Astrocyte of the cerebellum (primary cell): ENCODE results near the gene TRMT61B.

ENCODE experiments used
- DNase-seq: peaks from one replicate; pipeline ENCODE4 v3.0.0-alpha.2; 2011; ENCODE audit warnings: low read depth
- H3K4me3 ChIP-seq: 2 replicates; pipeline ENCODE4 v1.5.1; 2011; ENCODE audit warnings: mild to moderate bottlenecking, low read depth, low read length, moderate library complexity
- in situ Hi-C: cut with HindIII; loops from 2 replicates; pipeline ENCODE4 v1.10.0; 2017; ENCODE audit warnings: low sequenced_read_pairs
- TF ChIP-seq, protein P1 (sequence below): IDR thresholded peaks from 2 replicates; pipeline ENCODE4 v1.5.1; 2012; ENCODE audit warnings: low read length, low read depth, moderate library complexity, mild to moderate bottlenecking; ENCODE audit errors: missing control alignments

Gene TRMT61B

DNA sequence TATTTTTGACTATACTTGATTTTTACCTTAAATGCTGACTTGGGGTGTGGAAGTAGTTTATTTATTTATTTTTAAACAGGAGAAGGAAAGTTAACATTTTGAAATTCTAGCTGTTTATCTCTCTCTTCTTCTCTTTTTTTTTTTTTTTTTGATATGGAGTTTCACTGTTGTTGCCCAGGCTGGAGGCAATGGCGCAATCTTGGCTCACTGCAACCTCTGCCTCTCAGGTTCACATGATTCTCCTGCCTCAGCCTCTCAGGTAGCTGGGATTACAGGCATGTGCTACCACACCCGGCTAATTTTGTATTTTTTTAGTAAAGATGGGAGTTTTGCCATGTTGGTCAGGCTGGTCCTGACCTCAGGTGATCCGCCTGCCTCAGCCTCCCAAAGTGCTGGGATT lies 35.4 kb upstream of the TRMT61B start:
- in situ Hi-C loops, result no loop called here
- no peak for DNase-seq
- no peak overlapping the region for H3K4me3 ChIP-seq
- TF ChIP-seq, protein P1, sequence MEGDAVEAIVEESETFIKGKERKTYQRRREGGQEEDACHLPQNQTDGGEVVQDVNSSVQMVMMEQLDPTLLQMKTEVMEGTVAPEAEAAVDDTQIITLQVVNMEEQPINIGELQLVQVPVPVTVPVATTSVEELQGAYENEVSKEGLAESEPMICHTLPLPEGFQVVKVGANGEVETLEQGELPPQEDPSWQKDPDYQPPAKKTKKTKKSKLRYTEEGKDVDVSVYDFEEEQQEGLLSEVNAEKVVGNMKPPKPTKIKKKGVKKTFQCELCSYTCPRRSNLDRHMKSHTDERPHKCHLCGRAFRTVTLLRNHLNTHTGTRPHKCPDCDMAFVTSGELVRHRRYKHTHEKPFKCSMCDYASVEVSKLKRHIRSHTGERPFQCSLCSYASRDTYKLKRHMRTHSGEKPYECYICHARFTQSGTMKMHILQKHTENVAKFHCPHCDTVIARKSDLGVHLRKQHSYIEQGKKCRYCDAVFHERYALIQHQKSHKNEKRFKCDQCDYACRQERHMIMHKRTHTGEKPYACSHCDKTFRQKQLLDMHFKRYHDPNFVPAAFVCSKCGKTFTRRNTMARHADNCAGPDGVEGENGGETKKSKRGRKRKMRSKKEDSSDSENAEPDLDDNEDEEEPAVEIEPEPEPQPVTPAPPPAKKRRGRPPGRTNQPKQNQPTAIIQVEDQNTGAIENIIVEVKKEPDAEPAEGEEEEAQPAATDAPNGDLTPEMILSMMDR, result no peak

DNA sequence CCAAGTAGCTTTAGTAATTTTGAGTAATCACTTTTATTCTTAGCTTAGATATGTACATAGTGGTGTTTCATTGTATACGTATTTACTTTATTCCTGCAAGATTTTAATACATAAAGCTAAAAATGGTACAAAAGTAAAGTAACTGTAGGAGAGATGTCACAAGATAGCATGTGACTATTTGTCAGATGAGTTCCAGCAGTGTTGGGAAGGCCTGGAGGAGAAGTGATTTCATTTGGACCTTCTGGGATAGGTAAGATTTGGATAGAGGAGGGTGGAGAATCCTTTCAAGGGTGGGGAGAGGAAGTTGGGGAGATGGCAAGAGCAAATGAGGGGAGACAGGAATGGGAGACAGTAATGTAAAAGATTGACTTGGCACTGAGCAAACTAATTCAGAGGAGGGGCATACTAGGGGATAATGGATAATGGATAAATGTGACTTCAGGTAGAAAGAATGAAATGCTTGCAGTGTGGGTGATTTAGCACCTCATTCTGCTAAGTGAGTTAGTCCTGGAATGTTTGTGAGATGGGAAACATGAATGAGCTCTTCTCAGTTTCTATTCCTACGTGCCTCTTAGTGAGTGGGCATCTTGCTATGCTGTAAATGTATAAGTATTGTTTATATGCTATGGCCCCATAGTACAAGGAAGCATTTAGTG lies 34.8 kb upstream of the TRMT61B start:
- H3K4me3 ChIP-seq, result no peak overlapping the region
- no peak for DNase-seq
- TF ChIP-seq, protein P1, result no peak
- in situ Hi-C loops, result no loop called here

DNA sequence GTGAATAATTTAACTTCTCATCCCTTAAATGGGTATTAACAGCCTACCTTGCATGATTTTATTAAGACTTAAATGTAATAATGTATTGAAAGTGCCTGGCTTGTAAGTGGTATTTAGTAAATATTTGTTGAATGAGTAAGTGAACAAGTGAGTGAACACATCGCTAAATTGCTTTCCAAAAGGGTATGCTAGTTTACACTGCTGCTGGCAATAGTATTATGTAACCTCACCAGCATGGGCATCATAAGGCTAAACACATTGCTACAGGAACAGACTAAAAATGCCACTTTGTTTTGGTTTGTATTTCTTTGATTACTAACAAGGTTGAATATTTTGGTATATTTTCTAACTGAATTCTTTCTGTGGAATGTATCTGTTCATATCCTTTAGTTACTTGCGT lies 34.2 kb upstream of the TRMT61B start:
- TF ChIP-seq, protein P1, result no peak
- no peak for DNase-seq
- no peak overlapping the region for H3K4me3 ChIP-seq
- in situ Hi-C loops, result no loop called here

DNA sequence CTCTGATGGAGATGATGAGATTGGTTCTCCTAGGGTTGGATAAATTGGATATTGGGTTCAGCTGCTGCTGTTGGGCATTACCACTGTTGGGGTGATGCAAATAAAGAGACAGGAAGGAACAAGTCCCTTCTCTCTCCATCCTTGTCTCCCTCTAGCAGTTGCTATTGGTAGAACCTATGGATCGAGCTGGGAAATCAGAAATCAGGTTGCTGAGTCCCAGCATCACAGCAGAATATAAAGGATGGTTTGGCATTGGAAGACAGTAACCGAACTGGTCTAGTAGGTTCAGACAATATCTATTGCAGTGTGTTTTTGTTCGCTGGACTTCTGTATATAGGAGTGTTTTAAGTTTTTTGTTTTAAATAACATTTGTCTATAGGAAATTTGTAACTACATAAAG lies 32.5 kb upstream of the TRMT61B start:
- no peak overlapping the region for H3K4me3 ChIP-seq
- no peak for DNase-seq
- in situ Hi-C loops, result no loop called here
- TF ChIP-seq, protein P1, result no peak

DNA sequence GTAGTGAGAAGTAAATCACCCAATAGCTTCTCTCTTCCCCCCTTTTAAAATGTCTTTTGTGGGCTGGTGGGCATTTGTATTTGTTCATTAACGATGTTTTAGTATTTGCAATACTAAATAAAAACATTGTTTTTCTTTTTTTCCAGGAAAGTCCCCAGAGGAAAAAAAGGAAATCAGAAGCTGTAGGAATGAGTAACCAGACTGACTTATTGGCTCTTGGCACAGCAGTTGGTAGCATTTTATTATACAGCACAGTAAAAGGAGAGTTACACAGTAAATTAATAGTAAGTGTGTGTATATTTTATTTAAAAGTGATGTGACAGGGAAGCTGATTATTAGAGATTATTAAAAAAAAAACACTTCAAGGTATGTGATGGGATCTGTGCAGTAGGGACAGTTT lies 31.7 kb upstream of the TRMT61B start:
- in situ Hi-C loops, result no loop called here
- TF ChIP-seq, protein P1, result no peak
- no peak for DNase-seq
- H3K4me3 ChIP-seq, result no peak overlapping the region

DNA sequence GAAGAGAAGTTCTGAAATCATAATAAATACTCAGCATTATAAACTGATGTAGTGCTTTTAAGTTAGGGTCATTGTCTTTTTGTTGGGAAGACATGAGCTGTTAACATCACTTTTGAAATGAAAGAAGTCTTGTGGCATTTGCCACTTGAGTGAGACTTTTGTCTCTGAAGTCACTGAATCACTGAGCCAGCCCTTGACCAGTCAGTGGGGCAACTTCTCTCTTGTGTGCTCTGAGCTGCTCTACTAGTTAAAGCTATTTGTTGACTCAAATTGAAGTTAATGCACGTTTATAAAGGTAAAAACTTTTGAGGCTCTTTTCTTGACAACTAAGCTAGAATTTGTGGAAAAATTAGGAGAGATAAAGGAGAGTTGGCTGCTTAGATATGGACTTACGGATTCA lies 31.1 kb upstream of the TRMT61B start:
- DNase-seq, result no peak
- no peak overlapping the region for H3K4me3 ChIP-seq
- in situ Hi-C loops, result no loop called here
- TF ChIP-seq, protein P1, result no peak

DNA sequence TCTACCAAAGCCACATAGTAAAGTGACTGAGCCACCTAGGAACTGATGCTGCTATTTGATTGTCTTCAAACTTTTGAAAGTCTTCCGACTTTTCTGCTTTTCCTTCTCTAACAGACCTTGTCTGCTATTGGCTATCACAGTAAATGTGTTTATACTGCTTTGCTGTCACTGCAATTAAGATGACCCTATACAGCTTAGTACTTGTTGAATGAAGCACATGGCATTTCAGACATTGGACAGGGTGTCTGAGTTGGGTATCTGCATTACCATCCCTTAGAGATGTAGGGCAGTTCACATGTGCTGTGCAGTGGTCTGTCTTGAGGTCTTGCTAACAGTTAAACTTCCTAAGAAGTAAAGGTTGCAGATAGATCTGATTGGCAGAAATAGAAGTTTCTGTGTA lies 27.9 kb upstream of the TRMT61B start:
- DNase-seq, result no peak
- H3K4me3 ChIP-seq, result no peak overlapping the region
- TF ChIP-seq, protein P1, result no peak
- in situ Hi-C loops, result no loop called here
